Left kidney (tissue), 2 donors: ENCODE results near the gene MSH5. TPM values are rescaled to one million over a fixed set of nuclear protein-coding genes. Genes with fewer than 3 reads are reported as not detected.
"Not testable (repeated sequence)": the region's sequence is repeated elsewhere in the genome, so short reads cannot be mapped to it uniquely, and the experiment has no call there.

ENCODE experiments used
- DNase-seq: peaks from one replicate; pipeline ENCODE4 v3.0.0-alpha.2; 2013
- polyA plus RNA-seq: library from polyadenylated mRNA; unstranded; fragments of 120-200 nt; gene quantifications from one replicate; pipeline ENCODE4 v1.2.1, GENCODE V29; 2013; ENCODE audit not compliant: insufficient read length

Gene MSH5
- polyA plus RNA-seq, 1 donor = 62.2 TPM

DNA sequence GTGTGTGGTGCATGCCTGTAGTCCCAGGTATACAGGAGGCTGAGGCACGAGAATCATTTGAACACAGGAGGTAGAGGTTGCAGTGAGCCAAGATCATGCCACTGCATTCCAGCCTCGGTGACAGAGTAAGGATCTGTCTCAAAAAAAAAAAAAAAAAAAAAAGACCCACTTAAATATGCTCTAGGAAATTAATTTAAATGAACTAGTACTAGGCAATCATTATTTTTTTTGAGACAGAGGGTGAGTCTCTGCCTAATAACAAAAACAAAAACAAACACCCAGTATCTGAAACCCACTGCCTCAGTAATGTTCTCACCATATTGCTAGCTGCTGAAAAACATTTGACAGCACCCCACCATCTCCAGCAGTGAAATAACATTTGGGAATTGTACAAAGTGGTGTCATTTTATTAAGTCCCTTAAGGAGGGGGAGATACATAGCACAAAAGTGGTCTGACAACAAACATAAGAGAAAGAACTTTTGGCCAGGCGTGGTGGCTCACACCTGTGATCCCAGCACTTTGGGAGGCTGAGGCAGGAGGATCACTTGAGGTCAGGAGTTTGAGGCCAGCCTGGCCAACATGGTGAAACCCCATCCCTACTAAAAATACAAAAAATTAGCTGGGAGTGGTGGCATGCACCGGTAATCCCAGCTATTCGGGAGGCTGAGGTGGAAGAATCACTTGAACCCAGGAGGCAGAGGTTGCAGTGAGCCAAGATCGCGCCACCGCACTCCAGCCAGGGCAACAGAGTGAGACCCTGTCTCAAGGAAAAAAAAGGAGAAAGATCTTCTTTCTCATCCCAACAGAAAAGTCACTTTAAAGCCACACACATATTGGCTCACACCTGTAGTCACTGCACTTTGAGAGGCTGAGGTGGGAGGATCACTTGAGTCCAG is 61.5 kb downstream of the MSH5 start:
- DNase-seq = not testable (repeated sequence)

DNA sequence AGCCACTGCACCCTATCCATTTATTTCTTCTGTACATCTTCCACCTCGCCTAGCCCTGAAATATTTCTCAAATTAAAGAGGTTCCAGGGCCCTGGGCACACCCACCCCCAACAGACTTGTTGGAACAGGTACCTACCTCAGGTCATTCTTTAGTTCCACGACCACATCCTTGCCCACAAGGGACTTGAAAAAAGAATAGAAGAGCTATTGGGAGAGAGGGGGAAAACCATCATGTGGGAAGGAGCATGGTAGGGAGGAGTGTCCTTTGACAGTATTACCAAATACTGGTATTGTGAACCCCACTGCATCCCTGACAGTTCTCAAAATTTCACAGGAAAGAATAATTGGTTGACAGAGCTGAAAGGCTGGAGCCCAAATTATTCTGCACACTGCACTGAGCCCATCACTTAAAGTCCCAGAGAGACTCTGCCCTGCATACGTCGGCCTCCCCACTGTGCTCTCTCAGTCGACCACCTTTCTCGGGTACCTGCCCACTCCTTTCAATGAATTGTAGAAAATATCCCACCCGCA is 66.2 kb downstream of the MSH5 start:
- DNase-seq = no peak

DNA sequence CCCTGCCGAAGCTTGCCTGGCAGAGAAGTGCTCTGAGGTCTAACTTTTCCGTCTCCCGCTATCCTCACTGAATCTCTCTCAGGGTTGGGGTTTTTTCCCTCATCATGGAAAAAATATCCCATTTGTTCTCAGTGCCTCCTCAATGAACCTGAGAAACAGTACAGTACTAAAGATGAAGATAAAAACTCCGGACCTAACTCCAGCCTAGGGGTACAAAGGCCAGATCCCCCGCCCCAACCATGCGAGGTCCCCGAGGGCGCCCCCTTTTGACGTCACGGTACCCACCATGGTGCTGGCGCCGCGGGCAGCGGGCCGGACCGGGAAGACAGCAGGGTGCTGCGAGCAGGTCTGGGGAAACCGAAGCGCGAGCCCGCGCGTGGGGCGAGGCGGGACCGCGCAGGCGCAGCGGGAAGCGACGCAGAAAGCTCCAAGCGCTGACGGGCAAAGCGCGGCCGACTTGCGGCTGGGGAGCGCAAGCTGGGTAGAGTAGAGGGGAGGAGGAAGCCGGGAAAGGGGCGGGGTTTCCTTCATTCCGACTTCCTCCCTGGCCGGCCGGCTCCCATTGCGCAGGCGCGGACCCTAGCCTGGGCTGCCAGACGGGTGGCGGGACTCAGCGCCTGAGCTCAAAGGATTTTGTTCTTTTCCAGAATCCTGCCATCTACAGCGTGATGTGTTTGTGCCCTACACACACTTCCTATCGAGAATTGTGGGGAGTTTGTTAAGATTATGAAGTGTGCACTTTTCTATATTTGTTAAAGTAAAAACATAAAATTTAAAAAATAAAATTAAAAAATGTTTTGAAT is 66.9 kb downstream of the MSH5 start, which contains the start of gene LSM2:
Gene LSM2, minus strand, starts transcription at position 497 of the 803 bp plus-strand sequence. Its CDS starts 209 bp downstream, at position 288.
- peak; percentile 97 for DNase-seq

DNA sequence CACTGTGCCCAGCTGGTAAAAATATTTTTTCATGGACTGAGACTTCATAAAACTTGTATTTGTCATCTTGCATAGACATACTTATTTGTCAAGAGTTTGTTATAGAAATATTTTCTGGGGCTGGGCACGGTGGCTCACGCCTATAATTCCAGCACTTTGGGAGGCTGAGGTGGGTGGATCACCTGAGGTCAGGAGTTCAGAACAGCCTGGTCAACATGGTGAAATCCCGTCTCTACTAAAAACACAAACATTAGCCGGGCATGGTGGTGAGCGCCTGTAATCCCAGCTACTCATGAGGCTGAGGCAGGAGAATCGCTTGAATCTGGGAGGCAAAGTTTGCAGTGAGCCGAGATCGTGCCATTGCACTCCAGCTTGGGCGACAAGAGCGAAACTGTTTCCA is 68.8 kb downstream of the MSH5 start:
- not testable (repeated sequence) for DNase-seq

DNA sequence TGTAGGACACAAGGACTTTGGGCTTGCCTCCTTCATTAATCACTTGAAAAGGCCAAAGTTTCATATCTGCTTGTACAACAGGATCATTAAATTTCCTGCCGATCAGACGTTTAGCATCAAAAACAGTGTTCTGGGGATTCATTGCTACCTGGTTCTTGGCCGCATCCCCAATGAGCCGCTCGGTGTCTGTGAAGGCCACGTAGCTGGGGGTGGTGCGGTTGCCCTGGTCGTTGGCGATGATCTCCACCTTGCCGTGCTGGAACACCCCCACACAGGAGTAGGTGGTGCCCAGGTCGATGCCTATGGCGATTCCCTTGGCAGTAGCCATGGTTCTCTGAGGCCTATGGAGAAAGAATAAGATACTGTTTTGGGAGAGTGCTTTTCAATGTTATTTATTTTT is 71.8 kb downstream of the MSH5 start:
- DNase-seq = no peak

Other genes with a start within 250 kb of the MSH5 start
- 2.1 TPM for gene MICB, start 241.9 kb upstream of the MSH5 start, polyA plus RNA-seq
- 11.9 TPM for gene MCCD1, start 211.0 kb upstream of the MSH5 start, polyA plus RNA-seq
- gene DDX39B, start 198.0 kb upstream of the MSH5 start, polyA plus RNA-seq = 785 TPM
- gene ATP6V1G2, start 193.4 kb upstream of the MSH5 start, polyA plus RNA-seq = 8.6 TPM
- 15.7 TPM for gene NFKBIL1, start 192.4 kb upstream of the MSH5 start, polyA plus RNA-seq
- gene LTA, start 167.7 kb upstream of the MSH5 start, polyA plus RNA-seq = 0.40 TPM
- gene TNF, start 164.4 kb upstream of the MSH5 start, polyA plus RNA-seq = 0.17 TPM
- 0.91 TPM for gene LTB, start 157.6 kb upstream of the MSH5 start, polyA plus RNA-seq
- gene LST1, start 153.7 kb upstream of the MSH5 start, polyA plus RNA-seq = 2.6 TPM
- not detected for gene NCR3, start 147.0 kb upstream of the MSH5 start, polyA plus RNA-seq
- 60.5 TPM for gene AIF1, start 124.8 kb upstream of the MSH5 start, polyA plus RNA-seq
- 184 TPM for gene PRRC2A, start 119.3 kb upstream of the MSH5 start, polyA plus RNA-seq
- gene BAG6, start 87.3 kb upstream of the MSH5 start, polyA plus RNA-seq = 242 TPM
- gene APOM, start 84.1 kb upstream of the MSH5 start, polyA plus RNA-seq = 95.0 TPM
- gene C6orf47, start 79.2 kb upstream of the MSH5 start, polyA plus RNA-seq = 18.2 TPM
- 27.5 TPM for gene GPANK1, start 75.0 kb upstream of the MSH5 start, polyA plus RNA-seq
- gene CSNK2B, start 73.9 kb upstream of the MSH5 start, polyA plus RNA-seq = 237 TPM
- gene LY6G5B, start 70.0 kb upstream of the MSH5 start, polyA plus RNA-seq = 31.1 TPM
- 2.7 TPM for gene LY6G5C, start 58.9 kb upstream of the MSH5 start, polyA plus RNA-seq
- 60.7 TPM for gene ABHD16A, start 36.7 kb upstream of the MSH5 start, polyA plus RNA-seq
- 0.32 TPM for gene LY6G6F, start 33.1 kb upstream of the MSH5 start, polyA plus RNA-seq
- gene LY6G6D, start 24.7 kb upstream of the MSH5 start, polyA plus RNA-seq = not detected
- 1.1 TPM for gene LY6G6C, start 18.3 kb upstream of the MSH5 start, polyA plus RNA-seq
- 1.7 TPM for gene MPIG6B, start 16.6 kb upstream of the MSH5 start, polyA plus RNA-seq
- 148 TPM for gene DDAH2, start 10.7 kb upstream of the MSH5 start, polyA plus RNA-seq
- 268 TPM for gene CLIC1, start 3.5 kb upstream of the MSH5 start, polyA plus RNA-seq
- gene SAPCD1, start 22.7 kb downstream of the MSH5 start, polyA plus RNA-seq = 16.0 TPM
- 8.5 TPM for gene VWA7, start 37.3 kb downstream of the MSH5 start, polyA plus RNA-seq
- gene VARS1, start 55.7 kb downstream of the MSH5 start, polyA plus RNA-seq = 69.7 TPM
- 71.7 TPM for gene LSM2, start 67.0 kb downstream of the MSH5 start, polyA plus RNA-seq
- gene HSPA1L, start 75.3 kb downstream of the MSH5 start, polyA plus RNA-seq = 3.8 TPM
- gene HSPA1A, start 75.5 kb downstream of the MSH5 start, polyA plus RNA-seq = 72.3 TPM
- gene HSPA1B, start 87.7 kb downstream of the MSH5 start, polyA plus RNA-seq = 112 TPM
- 66.3 TPM for gene NEU1, start 122.8 kb downstream of the MSH5 start, polyA plus RNA-seq
- 52.6 TPM for gene SLC44A4, start 139.0 kb downstream of the MSH5 start, polyA plus RNA-seq
- 84.3 TPM for gene EHMT2, start 157.7 kb downstream of the MSH5 start, polyA plus RNA-seq
- 23.1 TPM for gene ZBTB12, start 162.1 kb downstream of the MSH5 start, polyA plus RNA-seq
- gene C2, start 187.7 kb downstream of the MSH5 start, polyA plus RNA-seq = 3.9 TPM
- 10.7 TPM for gene CFB, start 206.1 kb downstream of the MSH5 start, polyA plus RNA-seq
- 89.9 TPM for gene NELFE, start 219.0 kb downstream of the MSH5 start, polyA plus RNA-seq
- gene SKIC2, start 219.2 kb downstream of the MSH5 start, polyA plus RNA-seq = 60.8 TPM
- 29.4 TPM for gene DXO, start 232.1 kb downstream of the MSH5 start, polyA plus RNA-seq
- 17.0 TPM for gene C4A, start 242.1 kb downstream of the MSH5 start, polyA plus RNA-seq